Measurements from ENCODE around the gene KRTAP5-10.
"Not testable (repeated sequence)": the region's sequence is repeated elsewhere in the genome, so short reads cannot be mapped to it uniquely, and the experiment has no call there.

KRTAP5-10 gene

GRCh38 chr11:71574418-71574817 is 9.1 kb downstream of the KRTAP5-10 start:
- DNase-seq = no peak

- no peak for DNase-seq
Measured at GRCh38 chr11:71575723-71576424, 10.5 kb downstream of the KRTAP5-10 start.

GRCh38 chr11:71576688-71577465 is 11.5 kb downstream of the KRTAP5-10 start:
- not testable (repeated sequence) for DNase-seq

DNA sequence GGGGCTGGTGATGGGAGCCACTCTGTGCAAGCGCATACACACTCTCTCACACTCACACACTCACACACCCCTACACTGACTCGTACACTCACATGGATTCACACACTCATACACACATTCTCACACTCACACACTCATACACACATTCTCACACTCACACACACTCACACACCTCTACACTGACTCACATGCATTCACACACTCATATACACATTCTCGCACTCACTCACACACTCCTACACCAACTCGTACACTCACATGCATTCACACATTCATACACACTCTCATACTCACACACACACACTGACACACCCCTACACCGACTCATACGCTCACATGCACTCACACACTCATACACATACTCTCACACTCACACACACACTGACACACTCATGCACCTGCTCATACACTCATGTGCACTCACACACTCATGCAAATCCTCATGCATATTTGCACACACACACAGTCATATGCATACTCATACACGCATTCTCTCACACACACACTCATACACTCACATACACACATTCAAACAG is 12.2 kb downstream of the KRTAP5-10 start:
- no peak for DNase-seq

DNA sequence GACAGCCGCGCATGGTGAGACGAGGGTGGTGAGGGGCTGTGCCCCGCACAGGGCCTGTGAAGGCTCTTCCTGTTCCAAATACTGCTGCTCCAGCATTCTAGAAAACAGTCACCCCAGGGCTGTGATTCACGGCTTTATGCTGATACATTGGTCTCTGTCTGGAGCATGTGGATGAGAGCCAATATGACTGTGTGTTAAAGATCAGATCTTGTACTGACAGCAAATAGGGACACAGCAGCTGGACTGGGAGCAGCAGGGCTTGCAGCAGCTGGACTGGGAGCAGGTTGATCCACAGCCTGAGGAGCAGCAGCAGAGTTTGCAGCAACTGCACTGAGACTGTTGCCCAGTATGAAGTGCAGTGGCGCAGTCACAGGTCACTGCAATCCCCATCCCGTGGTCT is 14.2 kb downstream of the KRTAP5-10 start:
- peak; percentile 6 for DNase-seq

DNA sequence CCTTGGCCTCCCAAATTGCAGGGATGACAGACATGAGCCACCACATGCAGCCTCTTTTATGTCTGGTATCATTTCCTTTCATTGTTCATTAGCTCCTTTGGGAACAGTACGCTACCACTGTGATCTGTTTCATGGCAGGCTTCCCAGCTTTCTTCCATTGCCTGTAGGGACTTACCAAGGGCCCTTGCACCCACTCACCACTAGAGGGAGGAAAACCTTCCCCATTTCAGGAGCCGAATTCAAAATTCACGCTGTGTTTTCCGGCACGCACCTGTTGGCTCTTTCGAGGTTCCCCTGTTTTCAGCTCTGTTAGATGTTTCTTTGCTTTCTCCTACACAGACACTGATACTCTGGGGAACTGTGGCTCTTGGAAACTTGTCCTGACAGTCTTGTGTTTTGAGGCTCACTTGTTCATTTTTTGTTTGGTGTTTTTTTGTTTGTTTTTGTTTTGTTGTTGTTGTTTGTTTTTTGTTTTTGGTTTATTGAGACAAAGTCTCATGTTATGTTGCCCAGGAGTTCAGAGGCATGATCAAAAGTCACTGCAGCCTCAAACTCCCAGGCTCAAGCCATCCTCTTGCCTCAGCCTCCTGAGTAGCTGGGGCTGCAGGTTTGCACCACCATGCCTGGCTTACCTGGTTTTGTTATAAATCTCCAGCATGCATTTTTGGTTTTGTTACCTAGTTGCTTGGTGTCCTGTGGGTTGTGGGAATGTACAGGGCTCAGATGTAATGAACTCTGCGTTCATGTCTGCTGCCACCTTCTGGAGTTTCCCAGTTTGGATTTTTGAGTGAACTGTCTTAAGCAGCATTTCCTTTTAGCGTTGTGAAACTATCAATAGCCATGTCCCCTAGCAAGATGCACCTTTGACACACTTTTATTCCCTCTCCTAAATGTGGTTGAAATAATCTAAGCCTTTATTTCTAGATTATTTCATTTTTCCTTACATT is 15.0 kb downstream of the KRTAP5-10 start:
- peak; percentile 74 for DNase-seq

DNA sequence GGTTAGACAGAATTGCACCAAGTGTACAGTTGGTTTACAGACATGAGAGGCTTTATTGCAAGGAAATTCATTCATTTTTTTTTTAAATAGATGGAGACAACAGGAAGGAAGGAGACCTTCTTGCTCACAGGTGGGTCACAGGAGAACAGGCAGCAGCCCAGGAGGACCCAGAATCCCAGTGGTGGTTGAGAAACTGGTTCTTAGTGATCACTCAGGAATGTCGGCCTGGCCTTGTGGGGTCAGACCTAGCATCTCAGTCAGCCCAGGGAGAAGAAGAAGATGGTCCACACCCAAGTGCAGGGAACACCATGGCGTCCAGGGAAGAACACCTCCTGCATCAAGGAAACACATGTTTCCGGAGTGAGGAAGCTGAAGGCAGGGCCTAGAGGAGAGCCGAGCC is 16.5 kb downstream of the KRTAP5-10 start:
- DNase-seq = no peak

- no peak for DNase-seq
Measured at GRCh38 chr11:71582309-71582895, 17.0 kb downstream of the KRTAP5-10 start, which contains the start of gene KRTAP5-11. KRTAP5-11 (minus strand) TSS chr11:71582875; CDS start chr11:71582837, 38 bp downstream.

DNA sequence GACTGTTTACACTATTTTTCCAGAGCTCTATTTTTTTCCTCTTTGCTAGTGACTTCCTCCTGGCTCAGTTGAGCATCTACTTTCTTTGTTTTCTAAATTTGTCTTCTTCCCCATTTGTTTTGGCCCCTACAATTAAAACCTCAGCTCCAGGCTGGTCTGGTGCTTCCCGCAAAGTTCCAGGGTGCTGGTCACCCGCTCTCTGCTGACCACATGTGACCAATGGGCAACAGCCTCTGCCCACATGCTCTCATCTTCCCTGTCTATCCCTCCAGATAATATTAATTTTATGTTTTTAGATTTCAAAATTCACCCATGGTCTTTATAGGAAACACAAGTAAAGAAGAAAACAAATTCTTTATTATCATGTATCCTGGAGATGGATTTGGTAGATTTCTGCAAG is 17.6 kb downstream of the KRTAP5-10 start:
- not testable (repeated sequence) for DNase-seq

DNA sequence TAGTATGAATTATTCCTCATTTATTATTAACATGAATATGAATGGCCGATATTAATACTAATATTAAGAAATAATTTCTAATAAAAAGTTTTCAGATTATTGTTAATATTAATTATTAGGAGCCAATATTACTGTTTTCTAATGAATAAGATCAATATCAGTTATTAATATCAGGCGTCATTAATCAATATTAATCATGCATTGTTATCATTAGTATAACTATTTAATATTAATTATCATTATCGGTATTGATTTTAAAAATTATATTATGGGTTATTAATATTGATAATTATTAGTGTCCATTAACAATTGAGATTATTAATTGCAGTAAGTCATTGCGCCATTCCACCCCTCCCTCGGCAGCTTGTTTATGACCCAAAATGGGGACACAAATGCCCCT is 20.3 kb downstream of the KRTAP5-10 start:
- not testable (repeated sequence) for DNase-seq

- DNase-seq = not testable (repeated sequence)
Measured at GRCh38 chr11:71588314-71588713, 23.0 kb downstream of the KRTAP5-10 start.

DNA sequence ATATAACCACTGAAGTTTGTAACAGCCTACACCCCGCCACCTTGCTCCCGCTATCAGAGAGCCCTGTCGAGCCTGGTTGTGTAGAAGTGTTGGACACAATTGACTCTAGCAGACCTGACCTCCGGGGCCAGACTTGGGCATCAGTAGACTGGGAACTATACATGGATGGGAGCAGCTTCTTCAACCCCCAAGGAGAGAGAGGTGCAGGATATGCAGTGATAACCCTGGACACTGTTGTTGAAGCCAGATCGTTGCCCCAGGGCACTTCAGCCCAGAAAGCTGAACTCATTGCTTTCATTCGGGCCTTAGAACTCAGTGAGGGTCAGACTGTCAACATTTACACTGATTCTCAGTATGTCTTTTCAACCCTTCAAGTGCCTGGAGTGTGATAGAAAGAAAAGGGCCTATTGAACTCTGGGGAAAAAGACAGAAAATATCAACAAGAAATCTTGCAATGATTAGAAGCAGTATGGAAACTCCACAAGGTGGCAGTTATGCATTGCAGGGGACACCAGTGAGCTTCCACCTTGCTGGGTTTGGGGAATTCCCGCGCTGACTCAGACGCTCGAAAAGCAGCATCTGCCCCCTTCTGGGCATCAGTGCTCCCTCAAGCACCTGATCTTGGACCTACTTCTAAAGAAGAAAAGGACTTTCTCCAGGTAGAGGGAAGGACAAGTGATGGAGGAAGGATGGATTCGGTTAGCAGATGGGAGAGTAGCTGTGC is 23.6 kb downstream of the KRTAP5-10 start:
- DNase-seq = not testable (repeated sequence)

GRCh38 chr11:71589546-71589920 is 24.2 kb downstream of the KRTAP5-10 start:
- not testable (repeated sequence) for DNase-seq

- DNase-seq = not testable (repeated sequence)
Measured at GRCh38 chr11:71603221-71603620, 37.9 kb downstream of the KRTAP5-10 start.

- not testable (repeated sequence) for DNase-seq
Measured at GRCh38 chr11:71604798-71605488, 39.6 kb downstream of the KRTAP5-10 start.

GRCh38 chr11:71606853-71607519 is 41.6 kb downstream of the KRTAP5-10 start:
- DNase-seq = not testable (repeated sequence)

GRCh38 chr11:71607520-71608216 is 42.3 kb downstream of the KRTAP5-10 start:
- DNase-seq = not testable (repeated sequence)

DNA sequence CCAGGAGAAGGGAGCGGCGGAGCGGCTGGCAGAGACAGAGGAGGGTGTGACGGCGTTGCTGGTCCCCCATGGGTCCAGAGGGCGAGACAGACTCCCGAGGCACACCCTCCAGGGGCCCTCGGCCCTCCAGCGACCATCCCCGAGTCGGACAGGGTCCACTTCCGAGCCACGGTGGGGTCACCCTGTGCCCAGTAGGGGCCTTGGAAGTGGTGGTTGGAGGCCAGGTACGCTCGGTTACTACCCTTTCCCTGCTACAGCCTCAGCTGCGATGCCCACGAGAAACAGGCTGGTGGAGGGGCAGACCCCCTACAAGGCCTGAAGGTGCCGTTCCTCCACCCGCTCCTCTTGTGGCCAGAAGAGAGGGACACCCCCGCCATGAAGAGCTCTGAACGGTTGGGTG is 42.9 kb downstream of the KRTAP5-10 start:
- DNase-seq = not testable (repeated sequence)

GRCh38 chr11:71611218-71611910 is 46.0 kb downstream of the KRTAP5-10 start:
- not testable (repeated sequence) for DNase-seq
